Pancreas (tissue), 10 donors: ENCODE results near the gene BLCAP. TPM values are rescaled to one million over a fixed set of nuclear protein-coding genes. Genes with fewer than 3 reads are reported as not detected.

Experiments
- ATAC-seq, 4 donors: fragments of 200-7000 bp; cut with Tn5 transposase; one replicate each; pipeline versions ENCODE4 v1.8.0 to v1.9.1; 2020; ENCODE audit warnings: mild to moderate bottlenecking in 4 of 4, moderate library complexity in 4 of 4
- DNase-seq, 6 donors: peaks; one replicate each; pipeline ENCODE4 v3.0.0-alpha.2; 2020
- FAIRE-seq: peaks from 2 replicates; lab custom pipeline; 2012; peaks lifted over from hg19 to GRCh38; lab: Jason Lieb, UNC
- H3K27ac ChIP-seq, 4 donors: fragments of 200-600 bp; sonication (generic); 1 replicate in 3 of 4; 2 replicates in 1 of 4; pipeline versions ENCODE4 v1.5.0 to v1.8.0; 2020
- H3K27me3 ChIP-seq, 4 donors: fragments of 200-600 bp; one replicate each; pipeline ENCODE4 v1.8.0; 2021
- H3K36me3 ChIP-seq, 3 donors: fragments of 200-600 bp; sonication (generic) in 1 of 3; one replicate each; pipeline versions ENCODE4 v1.5.0 to v1.8.0; 2020 to 2021
- H3K4me1 ChIP-seq, 3 donors: fragments of 200-600 bp; one replicate each; pipeline ENCODE4 v1.8.0; 2021
- H3K4me3 ChIP-seq, 4 donors: fragments of 200-600 bp; sonication (generic) in 2 of 4; one replicate each; pipeline versions ENCODE4 v1.5.0 to v1.8.0; 2020 to 2021
- H3K9me3 ChIP-seq, 4 donors: fragments of 200-600 bp; one replicate each; pipeline ENCODE4 v1.8.0; 2021
- CTCF ChIP-seq, 4 donors: fragments of 200-600 bp; sonication (generic) in 3 of 4; IDR thresholded peaks; one replicate each; pipeline versions ENCODE4 v1.5.0 to v1.8.0; 2021; ENCODE audit warnings: antibody characterized with exemption in 4 of 4
- WGBS, 2 donors: extraction: QIAGEN DNeasy Blood & Tissue Kit; methylation state at CpG; one replicate each; pipeline ENCODE4 v1.1.7; 2013; 5-methylcytosine and 5-hydroxymethylcytosine counted together
- intact Hi-C, 3 donors: fragments of 100-400 bp; cut with DNase I; formaldehyde crosslinking; loops; one replicate each; pipeline versions ENCODE4 v1.11.1 to v1.14.2; 2022
- polyA plus RNA-seq, 2 donors: library from polyadenylated mRNA; stranded (reverse); fragments of 200-250 nt; gene quantifications; one replicate each; pipeline ENCODE4 v1.2.3, GENCODE V29; 2013
- total RNA-seq, 6 donors: library from RNA; stranded (reverse); fragmentation: NEBNext Ultra II Directional in 4 of 6; extraction: Animal tissue kit (Norgen Biotek cat#: 25700) in 4 of 6; gene quantifications; one replicate each; pipeline versions ENCODE4 v1.2.1 to v1.2.4, GENCODE V29; 2021 to 2023
- donor health status: healthy with polysubstance abuse.
- donor health status: DM: no; HTN: no; CAD: no; lungs with moderate emphysema.
- donor health status: DM: no; HTN: no; CAD: no.
- donor health status: control.
- donor health status: control.
- donor health status: Bipolar disorder and iron deficiency.
- donor health status: DM: yes; HTN: yes; CAD: no.
- donor health status: DM: no; HTN: no; CAD: no.
- donor health status: DM: no; HTN: no; CAD: no.
- donor health status: DM: yes; HTN: yes; CAD: no.

BLCAP gene
- total and polyA plus RNA-seq, 8 donors = 14.6 to 35.3 (median 19.0) TPM

- no peak for FAIRE-seq
- intact Hi-C loops = no loop called here
- 91 to 95% methylated on average over 7 of the region's 7 CpGs for WGBS, 2 donors
- no peak overlapping the region for H3K4me3 ChIP-seq
- ATAC-seq = no peak
- no peaks in the 10 kb centered on the region for H3K9me3 ChIP-seq
- DNase-seq = no peak
- no peaks in the 10 kb centered on the region for H3K27me3 ChIP-seq
- TF ChIP-seq CTCF (IDR thresholded peaks at IDR 0.05) = no peak
- H3K36me3 ChIP-seq = peaks cover 0 to 7% (median 0%) of the 10 kb centered on the region in 3 donors
- H3K27ac ChIP-seq = no peak overlapping the region
- no peaks in the 10 kb centered on the region for H3K4me1 ChIP-seq
Observed at GRCh38 chr20:37518059-37518458, 9.6 kb downstream of the BLCAP start.

- WGBS, 2 donors = 65 to 73% methylated on average over 13 of the region's 13 CpGs
- ATAC-seq = no peak
- peaks cover 0 to 7% (median 0%) of the 10 kb centered on the region in 3 donors for H3K36me3 ChIP-seq
- no peaks in the 10 kb centered on the region for H3K9me3 ChIP-seq
- no peak overlapping the region for H3K27ac ChIP-seq
- intact Hi-C loops = no loop called here
- H3K27me3 ChIP-seq = no peaks in the 10 kb centered on the region
- FAIRE-seq = no peak
- no peak overlapping the region for H3K4me3 ChIP-seq
- DNase-seq = no peak
- TF ChIP-seq CTCF (IDR thresholded peaks at IDR 0.05) = no peak
- H3K4me1 ChIP-seq = no peaks in the 10 kb centered on the region
Observed at GRCh38 chr20:37516811-37517750, 10.6 kb downstream of the BLCAP start.

GRCh38 chr20:37515876-37516275 lies 11.8 kb downstream of the BLCAP start:
- ATAC-seq (no peak), FAIRE-seq (no peak), DNase-seq (no peak)
- intact Hi-C loops = no loop called here
- Histone ChIP-seq H3K4me1 (no peaks in the 10 kb centered on the region), H3K27me3 (no peaks in the 10 kb centered on the region), H3K4me3 (no peak overlapping the region), H3K36me3 (peaks cover 0 to 7% (median 0%) of the 10 kb centered on the region in 3 donors), H3K27ac (no peak overlapping the region), H3K9me3 (no peaks in the 10 kb centered on the region)
- TF ChIP-seq CTCF (IDR thresholded peaks at IDR 0.05) = no peak
- 71 to 84% methylated on average over 4 of the region's 4 CpGs for WGBS, 2 donors

- no peak for TF ChIP-seq CTCF (IDR thresholded peaks at IDR 0.05)
- Histone ChIP-seq H3K4me3 (no peak overlapping the region), H3K36me3 (peaks cover 0 to 7% (median 0%) of the 10 kb centered on the region in 3 donors), H3K9me3 (no peaks in the 10 kb centered on the region), H3K27ac (no peak overlapping the region), H3K27me3 (no peaks in the 10 kb centered on the region), H3K4me1 (no peaks in the 10 kb centered on the region)
- WGBS, 2 donors = 92 to 98% methylated on average over 4 of the region's 4 CpGs
- ATAC-seq (no peak), DNase-seq (no peak), FAIRE-seq (no peak)
- intact Hi-C loops = no loop called here
Observed at GRCh38 chr20:37513779-37514359, 13.8 kb downstream of the BLCAP start.
